Fibroblast of lung (primary cell): ENCODE measurements around the gene LRRC58.
"Not testable (repeated sequence)": the region's sequence is repeated elsewhere in the genome, so short reads cannot be mapped to it uniquely, and the experiment has no call there.

ENCODE experiments used
- CTCF ChIP-seq, 2 donors: IDR thresholded peaks in 1 of 2; conservative IDR thresholded peaks in 1 of 2; 1 replicate in 1 of 2; 2 replicates in 1 of 2; pipeline ENCODE4 v1.5.1; 2011 to 2012; ENCODE audit warnings: low read length in 2 of 2, control low read depth in 1 of 2, inconsistent platforms in 1 of 2, low read depth in 1 of 2, mild to moderate bottlenecking in 1 of 2
- EZH2 ChIP-seq: IDR thresholded peaks from 2 replicates; pipeline ENCODE4 v1.5.1; 2012; ENCODE audit warnings: low read length, control low read depth, mild to moderate bottlenecking; ENCODE audit errors: missing control alignments

GRCh38 chr3:120291552-120291951, 57.6 kb downstream of the LRRC58 start:
- not testable (repeated sequence) for TF ChIP-seq CTCF (conservative IDR thresholded peaks at IDR 0.05 in 1 of 2, IDR thresholded peaks at IDR 0.05 in 1 of 2; ENCODE audit: low read depth in 1 of 2, low read length in 2 of 2); EZH2
